Ishikawa (cell line): ENCODE results near the gene FGF14.

Experiments
- CEBPB ChIP-seq: IDR thresholded peaks from 2 replicates; pipeline ENCODE4 v1.6.1; 2012
- CREB1 ChIP-seq: IDR thresholded peaks from 2 replicates; pipeline ENCODE4 v1.6.1; 2012; ENCODE audit warnings: low read depth
- EGR1 ChIP-seq: IDR thresholded peaks from 2 replicates; pipeline ENCODE4 v1.6.1; 2012
- EP300 ChIP-seq: IDR thresholded peaks from 2 replicates; pipeline ENCODE4 v1.6.1; 2012; ENCODE audit warnings: borderline replicate concordance
- FOXM1 ChIP-seq: IDR thresholded peaks from 2 replicates; pipeline ENCODE4 v1.6.1; 2012; ENCODE audit warnings: low read depth, borderline replicate concordance
- NFIC ChIP-seq: IDR thresholded peaks from 2 replicates; pipeline ENCODE4 v1.6.1; 2012
- RAD21 ChIP-seq: IDR thresholded peaks from 2 replicates; pipeline ENCODE4 v1.6.1; 2012; ENCODE audit warnings: low read depth
- TAF1 ChIP-seq: IDR thresholded peaks from 2 replicates; pipeline ENCODE4 v1.6.1; 2012; ENCODE audit warnings: low read depth, mild to moderate bottlenecking
- TCF12 ChIP-seq: IDR thresholded peaks from 2 replicates; pipeline ENCODE4 v1.6.1; 2012; ENCODE audit warnings: low read depth
- TEAD4 ChIP-seq: IDR thresholded peaks from 2 replicates; pipeline ENCODE4 v1.6.1; 2012
- YY1 ChIP-seq: IDR thresholded peaks from 2 replicates; pipeline ENCODE4 v1.6.1; 2012; ENCODE audit warnings: low read depth
- ZBTB7A ChIP-seq: IDR thresholded peaks from 2 replicates; pipeline ENCODE4 v1.6.1; 2012; ENCODE audit warnings: low read depth
- TF ChIP-seq, protein P1 (sequence below): IDR thresholded peaks from 2 replicates; pipeline ENCODE4 v1.6.1; 2012
- TF ChIP-seq, protein P2 (sequence below): IDR thresholded peaks from 2 replicates; pipeline ENCODE4 v1.6.1; 2012
- TF ChIP-seq, protein P3 (sequence below): IDR thresholded peaks from 2 replicates; pipeline ENCODE4 v1.6.1; 2012; ENCODE audit warnings: low read depth, mild to moderate bottlenecking

Gene FGF14

DNA sequence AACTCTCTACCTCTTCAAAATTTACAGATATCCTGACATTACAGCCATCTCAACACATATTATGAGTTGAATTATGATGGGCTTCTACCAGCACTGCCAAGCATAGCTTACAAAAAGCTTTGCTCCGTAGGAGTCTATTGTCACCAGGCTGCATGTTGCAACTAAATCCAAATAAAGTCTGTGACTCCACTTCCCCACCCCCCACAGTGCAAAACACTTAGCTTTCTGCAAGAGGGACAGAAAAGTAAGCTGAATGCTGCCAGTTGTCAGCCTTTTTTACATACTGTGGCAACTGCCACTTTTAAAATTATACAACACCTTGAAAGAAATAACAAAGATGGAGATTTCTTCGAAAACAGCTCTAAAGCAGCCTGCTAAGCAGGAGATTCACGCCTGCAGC, 189.1 kb downstream of the FGF14 start:
- TF ChIP-seq RAD21, result no peak
- TF ChIP-seq CREB1, result no peak
- no peak for TF ChIP-seq TEAD4
- TF ChIP-seq FOXM1, result no peak
- TF ChIP-seq CEBPB, result no peak
- TF ChIP-seq ZBTB7A, result no peak
- TF ChIP-seq EP300, result no peak
- no peak for TF ChIP-seq TCF12
- no peak for TF ChIP-seq EGR1
- no peak for TF ChIP-seq TAF1
- TF ChIP-seq YY1, result no peak

DNA sequence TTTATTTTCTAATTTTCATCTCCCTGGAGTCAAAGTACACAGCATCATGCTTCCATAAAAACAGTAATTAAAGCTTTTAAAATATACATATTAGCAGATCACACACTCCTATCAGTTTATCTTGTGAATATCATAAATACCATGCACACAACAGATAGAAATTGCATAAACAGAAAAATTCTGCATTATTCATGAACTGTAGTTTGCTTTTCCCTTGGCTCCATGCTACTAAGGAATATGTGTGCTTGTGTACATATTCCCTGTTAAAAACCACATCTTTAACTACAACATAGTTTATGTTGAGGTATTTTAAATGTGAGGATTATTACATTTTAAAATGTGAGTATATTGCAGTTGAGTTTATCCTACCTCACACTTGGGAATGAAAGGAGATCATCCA, 193.5 kb downstream of the FGF14 start:
- no peak for TF ChIP-seq EGR1
- TF ChIP-seq, protein P1, sequence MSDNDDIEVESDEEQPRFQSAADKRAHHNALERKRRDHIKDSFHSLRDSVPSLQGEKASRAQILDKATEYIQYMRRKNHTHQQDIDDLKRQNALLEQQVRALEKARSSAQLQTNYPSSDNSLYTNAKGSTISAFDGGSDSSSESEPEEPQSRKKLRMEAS, result no peak
- no peak for TF ChIP-seq TCF12
- no peak for TF ChIP-seq YY1
- TF ChIP-seq ZBTB7A, result no peak

DNA sequence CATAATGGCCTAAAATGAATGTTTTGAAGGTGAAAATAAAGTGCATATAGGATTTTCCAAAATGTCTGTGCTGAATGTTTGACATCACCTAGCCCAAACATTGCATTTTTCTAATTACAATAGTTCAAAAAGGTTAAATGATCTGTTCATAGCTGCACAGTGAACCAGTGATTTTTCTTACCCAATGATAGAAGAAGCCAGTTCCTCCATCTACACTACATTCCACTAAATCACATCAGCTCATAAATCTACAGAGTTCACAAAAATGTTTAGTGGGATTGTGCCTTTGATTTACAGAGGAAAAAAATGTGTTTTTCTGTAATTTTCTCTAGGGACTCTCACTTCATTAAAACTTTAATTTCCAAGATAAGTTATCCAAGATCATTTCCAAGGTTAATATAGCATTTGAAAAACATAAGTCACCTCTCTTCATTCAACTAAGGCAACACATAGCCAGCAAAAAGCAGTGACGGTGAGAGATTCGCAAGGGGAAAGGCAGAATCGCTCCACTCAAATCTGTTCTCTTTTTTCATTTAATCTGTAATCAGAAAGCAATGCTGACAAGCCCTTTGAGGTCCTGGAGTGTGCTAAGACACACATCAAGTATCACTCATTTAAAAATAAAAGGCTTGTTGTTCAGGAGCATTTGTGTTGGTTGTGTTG, 194.0 kb downstream of the FGF14 start:
- TF ChIP-seq TEAD4, result no peak
- TF ChIP-seq EP300, result no peak
- TF ChIP-seq EGR1, result no peak
- TF ChIP-seq NFIC, result no peak
- no peak for TF ChIP-seq CEBPB
- no peak for TF ChIP-seq CREB1
- TF ChIP-seq TCF12, result no peak
- TF ChIP-seq, protein P2, sequence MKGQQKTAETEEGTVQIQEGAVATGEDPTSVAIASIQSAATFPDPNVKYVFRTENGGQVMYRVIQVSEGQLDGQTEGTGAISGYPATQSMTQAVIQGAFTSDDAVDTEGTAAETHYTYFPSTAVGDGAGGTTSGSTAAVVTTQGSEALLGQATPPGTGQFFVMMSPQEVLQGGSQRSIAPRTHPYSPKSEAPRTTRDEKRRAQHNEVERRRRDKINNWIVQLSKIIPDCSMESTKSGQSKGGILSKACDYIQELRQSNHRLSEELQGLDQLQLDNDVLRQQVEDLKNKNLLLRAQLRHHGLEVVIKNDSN, result no peak
- TF ChIP-seq, protein P1, result no peak
- no peak for TF ChIP-seq ZBTB7A
- no peak for TF ChIP-seq YY1
- TF ChIP-seq RAD21, result no peak
- no peak for TF ChIP-seq FOXM1
- TF ChIP-seq, protein P3, sequence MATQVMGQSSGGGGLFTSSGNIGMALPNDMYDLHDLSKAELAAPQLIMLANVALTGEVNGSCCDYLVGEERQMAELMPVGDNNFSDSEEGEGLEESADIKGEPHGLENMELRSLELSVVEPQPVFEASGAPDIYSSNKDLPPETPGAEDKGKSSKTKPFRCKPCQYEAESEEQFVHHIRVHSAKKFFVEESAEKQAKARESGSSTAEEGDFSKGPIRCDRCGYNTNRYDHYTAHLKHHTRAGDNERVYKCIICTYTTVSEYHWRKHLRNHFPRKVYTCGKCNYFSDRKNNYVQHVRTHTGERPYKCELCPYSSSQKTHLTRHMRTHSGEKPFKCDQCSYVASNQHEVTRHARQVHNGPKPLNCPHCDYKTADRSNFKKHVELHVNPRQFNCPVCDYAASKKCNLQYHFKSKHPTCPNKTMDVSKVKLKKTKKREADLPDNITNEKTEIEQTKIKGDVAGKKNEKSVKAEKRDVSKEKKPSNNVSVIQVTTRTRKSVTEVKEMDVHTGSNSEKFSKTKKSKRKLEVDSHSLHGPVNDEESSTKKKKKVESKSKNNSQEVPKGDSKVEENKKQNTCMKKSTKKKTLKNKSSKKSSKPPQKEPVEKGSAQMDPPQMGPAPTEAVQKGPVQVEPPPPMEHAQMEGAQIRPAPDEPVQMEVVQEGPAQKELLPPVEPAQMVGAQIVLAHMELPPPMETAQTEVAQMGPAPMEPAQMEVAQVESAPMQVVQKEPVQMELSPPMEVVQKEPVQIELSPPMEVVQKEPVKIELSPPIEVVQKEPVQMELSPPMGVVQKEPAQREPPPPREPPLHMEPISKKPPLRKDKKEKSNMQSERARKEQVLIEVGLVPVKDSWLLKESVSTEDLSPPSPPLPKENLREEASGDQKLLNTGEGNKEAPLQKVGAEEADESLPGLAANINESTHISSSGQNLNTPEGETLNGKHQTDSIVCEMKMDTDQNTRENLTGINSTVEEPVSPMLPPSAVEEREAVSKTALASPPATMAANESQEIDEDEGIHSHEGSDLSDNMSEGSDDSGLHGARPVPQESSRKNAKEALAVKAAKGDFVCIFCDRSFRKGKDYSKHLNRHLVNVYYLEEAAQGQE, result no peak
- TF ChIP-seq TAF1, result no peak

DNA sequence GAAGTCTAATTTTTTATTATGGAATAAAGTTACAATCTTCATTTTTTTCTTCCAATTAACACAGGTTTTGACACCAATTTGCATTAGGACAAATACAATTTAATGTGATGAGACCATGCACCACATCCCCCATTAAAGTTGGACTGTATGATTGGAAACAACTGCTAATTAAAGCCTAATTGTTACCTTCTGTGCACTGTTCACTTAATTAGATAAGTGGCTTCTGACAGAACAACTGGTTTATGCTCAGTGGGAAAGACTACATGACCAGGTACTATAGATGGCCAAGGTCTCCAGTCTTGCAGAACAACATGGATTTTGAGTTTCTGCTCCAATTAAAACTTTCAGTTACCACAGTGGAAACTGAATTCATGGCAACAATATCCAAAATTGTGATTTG, 198.1 kb downstream of the FGF14 start:
- TF ChIP-seq NFIC (no peak), FOXM1 (no peak), CEBPB (no peak), YY1 (no peak), TAF1 (no peak), TCF12 (no peak), CREB1 (no peak)

DNA sequence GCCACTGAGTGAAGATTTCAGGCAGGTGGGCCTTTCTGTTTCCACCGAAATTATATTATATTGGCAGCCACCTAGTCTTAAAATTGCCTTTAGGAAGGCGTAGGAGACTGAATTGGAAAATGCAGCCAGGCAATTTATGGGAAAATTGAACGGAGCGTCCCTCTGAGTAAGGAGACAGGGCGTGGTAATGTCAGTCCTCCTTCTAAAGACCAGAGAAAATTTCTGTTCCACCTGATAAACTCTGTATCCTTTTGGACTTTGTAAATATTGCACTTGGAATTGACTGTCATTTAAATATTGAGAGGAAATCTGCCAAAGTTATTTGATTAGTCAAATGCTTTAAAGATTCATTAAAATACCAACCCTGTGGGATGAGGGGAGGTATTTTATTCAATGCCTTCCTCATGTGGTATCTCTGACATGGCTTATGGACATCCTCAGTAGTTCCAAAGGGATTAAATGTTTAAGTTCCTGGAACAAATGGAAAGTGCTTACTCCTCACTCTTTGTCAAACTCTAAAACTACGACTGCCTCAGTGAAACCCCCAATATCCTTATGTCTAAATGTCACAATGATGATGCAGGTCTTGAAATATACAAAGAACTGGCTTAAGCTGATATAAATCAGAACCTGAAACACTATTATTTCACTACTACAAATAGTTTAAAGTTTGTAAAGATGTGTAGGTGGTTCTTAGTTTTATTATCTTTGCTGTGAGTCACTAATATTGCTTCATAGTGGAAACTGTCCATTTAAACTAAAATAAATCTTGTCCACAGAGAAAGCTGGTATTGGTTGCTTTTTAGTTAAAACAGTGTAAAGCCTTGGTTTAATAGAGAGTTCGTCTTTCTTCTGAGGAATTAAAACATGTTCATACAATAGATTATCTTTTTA, 203.2 kb downstream of the FGF14 start:
- TF ChIP-seq YY1 (no peak), TEAD4 (no peak), CEBPB (no peak), CREB1 (no peak), TCF12 (no peak), RAD21 (no peak)
- TF ChIP-seq, protein P1, result no peak

DNA sequence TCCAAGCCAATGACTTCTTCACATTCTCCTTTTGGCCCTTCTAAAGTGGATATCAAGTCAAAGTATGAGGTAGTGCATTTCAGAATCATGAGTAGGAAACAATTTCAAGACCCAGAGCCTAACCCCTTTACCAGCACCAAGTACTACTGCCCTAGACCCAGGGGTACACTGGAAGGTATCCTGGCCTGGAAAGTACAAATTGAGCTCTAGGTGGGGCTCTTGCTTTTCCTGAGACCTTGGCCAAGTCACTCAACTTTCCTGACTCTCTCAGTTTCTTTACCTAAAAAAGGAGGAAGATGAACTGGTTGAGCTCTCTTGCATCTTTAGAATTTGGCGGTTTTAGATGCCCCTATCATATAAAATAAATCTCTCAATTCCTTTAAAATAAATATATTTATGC, 204.7 kb downstream of the FGF14 start:
- TF ChIP-seq, protein P3, result no peak
- peak; percentile 16; the same call in 1 of the 2 replicates for TF ChIP-seq RAD21
